Spleen (tissue), 7 donors: ENCODE data around the gene ARHGAP30.

Source experiments
- CTCF ChIP-seq, 11 experiments: fragments of 200-600 bp in 7 of 11; fragments of 450-650 bp in 4 of 11; sonication (generic) in 4 of 11; IDR thresholded peaks in 8 of 11; conservative IDR thresholded peaks in 3 of 11; 1 replicate in 7 of 11; 2 replicates in 4 of 11; pipeline versions ENCODE4 v1.4.0 to v1.8.0; 2016 to 2021; ENCODE audit warnings: antibody characterized with exemption in 11 of 11, inconsistent platforms in 4 of 11, mild to moderate bottlenecking in 1 of 11
- POLR2A ChIP-seq, 3 donors: fragments of 450-650 bp; IDR thresholded peaks; one replicate each; pipeline ENCODE4 v1.5.1; 2017; ENCODE audit warnings: antibody characterized with exemption in 3 of 3, mild to moderate bottlenecking in 1 of 3
- POLR2AphosphoS5 ChIP-seq, 3 donors: sonication (generic); formaldehyde crosslinking; IDR thresholded peaks; one replicate each; pipeline ENCODE4 v1.5.1; 2017; ENCODE audit warnings: antibody characterized with exemption in 3 of 3
- donor health status: DM: no; HTN: no; CAD: no; lungs with moderate emphysema.
- donor health status: DM: no; HTN: no; CAD: no.
- donor health status: DM: no; HTN: no; CAD: no.

- no peak for TF ChIP-seq CTCF (IDR thresholded peaks at IDR 0.05 in 8 of 11, conservative IDR thresholded peaks at IDR 0.05 in 3 of 11)
- no peak for TF ChIP-seq POLR2A (IDR thresholded peaks at IDR 0.05)
- no peak for TF ChIP-seq POLR2AphosphoS5 (IDR thresholded peaks at IDR 0.05)
Measured at GRCh38 chr1:161113915-161114314, 44.2 kb upstream of the ARHGAP30 start.
